SIG-M5 treated with dmso at 0.1 percent for 504 hours (cell line): ENCODE data around the gene PTH2R.
"Not testable (repeated sequence)": the region's sequence is repeated elsewhere in the genome, so short reads cannot be mapped to it uniquely, and the experiment has no call there.

Experiments
- DNase-seq: peaks from one replicate; lab custom pipeline; 2025; ENCODE audit not compliant: unreplicated experiment; lab: John Stamatoyannopoulos, UW

PTH2R gene

GRCh38 chr2:208406474-208407451 lies at the start of gene PTH2R:
PTH2R (plus strand) TSS chr2:208406792; CDS start chr2:208407044, 252 bp downstream.
- no peak for DNase-seq

GRCh38 chr2:208356846-208357574 lies 49.6 kb upstream of the PTH2R start:
- DNase-seq = no peak

GRCh38 chr2:208358758-208359631 lies 47.6 kb upstream of the PTH2R start:
- DNase-seq = no peak

GRCh38 chr2:208359632-208359986 lies 47.0 kb upstream of the PTH2R start:
- no peak for DNase-seq

- no peak for DNase-seq
Measured at GRCh38 chr2:208360259-208361076, 46.1 kb upstream of the PTH2R start.

- no peak for DNase-seq
Measured at GRCh38 chr2:208361077-208361441, 45.5 kb upstream of the PTH2R start.

GRCh38 chr2:208363485-208363884 lies 43.1 kb upstream of the PTH2R start:
- DNase-seq = no peak

GRCh38 chr2:208366215-208367127 lies 40.1 kb upstream of the PTH2R start:
- peak; percentile 6 for DNase-seq

- DNase-seq = no peak
Measured at GRCh38 chr2:208369091-208369490, 37.5 kb upstream of the PTH2R start.

- DNase-seq = no peak
Measured at GRCh38 chr2:208370881-208371633, 35.5 kb upstream of the PTH2R start.

GRCh38 chr2:208371634-208371935 lies 35.0 kb upstream of the PTH2R start:
- DNase-seq = no peak

GRCh38 chr2:208373460-208374089 lies 33.0 kb upstream of the PTH2R start:
- DNase-seq = peak; percentile 67

- no peak for DNase-seq
Measured at GRCh38 chr2:208375491-208376068, 31.0 kb upstream of the PTH2R start.

GRCh38 chr2:208377344-208377860 lies 29.2 kb upstream of the PTH2R start:
- not testable (repeated sequence) for DNase-seq

- no peak for DNase-seq
Measured at GRCh38 chr2:208379192-208379591, 27.4 kb upstream of the PTH2R start.

GRCh38 chr2:208384637-208385036 lies 22.0 kb upstream of the PTH2R start:
- no peak for DNase-seq

GRCh38 chr2:208386541-208386940 lies 20.1 kb upstream of the PTH2R start:
- DNase-seq = no peak

GRCh38 chr2:208389940-208390339 lies 16.7 kb upstream of the PTH2R start:
- no peak for DNase-seq
